ENCODE data around the gene NIPSNAP3A.

Gene NIPSNAP3A

DNA sequence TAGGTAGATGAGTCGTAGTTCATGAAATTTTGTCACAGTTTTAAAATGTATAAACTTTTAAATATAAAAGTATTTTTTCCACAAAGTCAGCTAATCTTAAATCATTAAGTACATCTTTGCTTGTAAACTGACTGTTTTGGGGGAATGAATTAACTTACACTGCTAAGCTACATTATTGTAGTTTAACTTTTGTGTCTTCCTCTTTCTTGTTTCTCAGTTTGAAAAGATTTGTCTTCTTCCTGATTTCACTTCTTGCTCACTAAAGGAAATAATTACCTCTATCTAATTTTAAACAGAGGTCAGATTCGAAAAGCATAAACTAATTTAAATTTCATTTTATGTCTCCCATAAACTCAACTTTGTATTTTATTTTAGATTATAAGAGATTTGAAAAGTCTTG lies 22.2 kb downstream of the NIPSNAP3A start:
- TF ChIP-seq, protein P1, sequence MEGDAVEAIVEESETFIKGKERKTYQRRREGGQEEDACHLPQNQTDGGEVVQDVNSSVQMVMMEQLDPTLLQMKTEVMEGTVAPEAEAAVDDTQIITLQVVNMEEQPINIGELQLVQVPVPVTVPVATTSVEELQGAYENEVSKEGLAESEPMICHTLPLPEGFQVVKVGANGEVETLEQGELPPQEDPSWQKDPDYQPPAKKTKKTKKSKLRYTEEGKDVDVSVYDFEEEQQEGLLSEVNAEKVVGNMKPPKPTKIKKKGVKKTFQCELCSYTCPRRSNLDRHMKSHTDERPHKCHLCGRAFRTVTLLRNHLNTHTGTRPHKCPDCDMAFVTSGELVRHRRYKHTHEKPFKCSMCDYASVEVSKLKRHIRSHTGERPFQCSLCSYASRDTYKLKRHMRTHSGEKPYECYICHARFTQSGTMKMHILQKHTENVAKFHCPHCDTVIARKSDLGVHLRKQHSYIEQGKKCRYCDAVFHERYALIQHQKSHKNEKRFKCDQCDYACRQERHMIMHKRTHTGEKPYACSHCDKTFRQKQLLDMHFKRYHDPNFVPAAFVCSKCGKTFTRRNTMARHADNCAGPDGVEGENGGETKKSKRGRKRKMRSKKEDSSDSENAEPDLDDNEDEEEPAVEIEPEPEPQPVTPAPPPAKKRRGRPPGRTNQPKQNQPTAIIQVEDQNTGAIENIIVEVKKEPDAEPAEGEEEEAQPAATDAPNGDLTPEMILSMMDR (IDR thresholded peaks at IDR 0.05; ENCODE audit: unreplicated experiment in 3 of 3) = no peak
- no peaks in the 10 kb centered on the region for H3K9me3 Mint-ChIP-seq
- no peak overlapping the region for H3K4me3 Mint-ChIP-seq
- no peak overlapping the region for H3K27ac Mint-ChIP-seq
- peaks cover 10% of the 10 kb centered on the region for H3K36me3 Mint-ChIP-seq (ENCODE audit: low read depth)
- peaks cover 11% of the 10 kb centered on the region for H3K4me1 Mint-ChIP-seq
- H3K27me3 Mint-ChIP-seq (ENCODE audit: low read depth) = no peaks in the 10 kb centered on the region

- no peak overlapping the region for H3K4me3 Mint-ChIP-seq
- TF ChIP-seq, protein P1 (IDR thresholded peaks at IDR 0.05; ENCODE audit: unreplicated experiment in 3 of 3) = no peak
- H3K27me3 Mint-ChIP-seq (ENCODE audit: low read depth) = no peaks in the 10 kb centered on the region
- no peak overlapping the region for H3K27ac Mint-ChIP-seq
- H3K36me3 Mint-ChIP-seq (ENCODE audit: low read depth) = peaks cover 10% of the 10 kb centered on the region
- H3K4me1 Mint-ChIP-seq = peaks cover 6% of the 10 kb centered on the region
- H3K9me3 Mint-ChIP-seq = no peaks in the 10 kb centered on the region
These were observed 25.4 kb downstream of the NIPSNAP3A start for GRCh38 chr9:104772714-104773510.

DNA sequence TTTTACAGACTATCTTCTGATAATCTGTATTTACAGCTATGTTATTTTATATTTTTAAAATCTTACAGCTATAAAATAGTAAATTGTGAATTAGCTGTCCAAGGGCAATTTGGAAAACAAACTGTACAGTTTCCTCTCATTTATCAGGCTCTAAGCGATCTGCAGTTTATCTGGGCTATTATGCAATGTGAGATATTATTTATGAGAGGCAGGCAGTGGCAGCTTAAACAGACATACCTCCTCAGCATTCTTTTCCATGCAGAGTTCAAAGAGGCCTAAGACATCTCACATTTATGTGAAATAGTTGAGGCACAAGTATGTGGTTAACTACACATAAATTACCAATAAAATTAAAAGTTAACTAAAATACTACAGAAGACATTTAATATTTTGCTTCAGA lies 26.6 kb downstream of the NIPSNAP3A start:
- Mint-ChIP-seq H3K9me3 (no peaks in the 10 kb centered on the region), H3K27me3 (ENCODE audit: low read depth) (no peaks in the 10 kb centered on the region), H3K4me1 (peaks cover 6% of the 10 kb centered on the region), H3K4me3 (no peak overlapping the region), H3K36me3 (ENCODE audit: low read depth) (peaks cover 14% of the 10 kb centered on the region), H3K27ac (no peak overlapping the region)
- TF ChIP-seq, protein P1 (IDR thresholded peaks at IDR 0.05; ENCODE audit: unreplicated experiment in 3 of 3) = no peak

- H3K9me3 Mint-ChIP-seq = no peaks in the 10 kb centered on the region
- TF ChIP-seq, protein P1 (IDR thresholded peaks at IDR 0.05; ENCODE audit: unreplicated experiment in 3 of 3) = no peak
- no peaks in the 10 kb centered on the region for H3K27me3 Mint-ChIP-seq (ENCODE audit: low read depth)
- no peak overlapping the region for H3K27ac Mint-ChIP-seq
- no peak overlapping the region for H3K4me3 Mint-ChIP-seq
- peaks cover 6% of the 10 kb centered on the region for H3K4me1 Mint-ChIP-seq
- peaks cover 14% of the 10 kb centered on the region for H3K36me3 Mint-ChIP-seq (ENCODE audit: low read depth)
These were observed 27.5 kb downstream of the NIPSNAP3A start for GRCh38 chr9:104774831-104775573.

DNA sequence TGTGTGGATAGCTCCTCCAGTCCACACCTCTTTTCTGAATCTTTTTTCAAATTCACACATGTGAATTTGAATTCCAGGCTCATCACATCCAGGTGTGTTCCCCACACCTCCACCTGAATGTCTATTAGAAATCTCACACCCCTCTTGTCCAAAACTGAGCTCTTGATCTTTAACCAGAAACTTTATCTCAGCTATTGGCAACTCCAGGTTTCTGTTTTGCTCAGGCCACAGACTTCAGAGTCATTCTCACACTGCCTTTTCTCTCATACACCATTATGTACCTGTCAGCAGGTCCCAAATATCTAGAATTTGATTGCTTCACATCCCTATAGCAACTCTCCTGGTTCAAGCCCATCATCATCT lies 28.1 kb downstream of the NIPSNAP3A start:
- H3K4me3 Mint-ChIP-seq = no peak overlapping the region
- no peaks in the 10 kb centered on the region for H3K9me3 Mint-ChIP-seq
- H3K36me3 Mint-ChIP-seq (ENCODE audit: low read depth) = peaks cover 12% of the 10 kb centered on the region
- H3K27ac Mint-ChIP-seq = no peak overlapping the region
- no peaks in the 10 kb centered on the region for H3K27me3 Mint-ChIP-seq (ENCODE audit: low read depth)
- TF ChIP-seq, protein P1 (IDR thresholded peaks at IDR 0.05; ENCODE audit: unreplicated experiment in 3 of 3) = no peak
- peaks cover 6% of the 10 kb centered on the region for H3K4me1 Mint-ChIP-seq
